NCI-H187 treated with DMSO at 0.1 percent for 48 hours (cell line): Measurements from ENCODE around the gene RRM2.
A peak's percentile ranks its signal among the peaks of the same experiment; 100 is the strongest.

Experiments
- DNase-seq: peaks from one replicate; lab custom pipeline; 2025; lab: John Stamatoyannopoulos, UW

Gene RRM2

DNA sequence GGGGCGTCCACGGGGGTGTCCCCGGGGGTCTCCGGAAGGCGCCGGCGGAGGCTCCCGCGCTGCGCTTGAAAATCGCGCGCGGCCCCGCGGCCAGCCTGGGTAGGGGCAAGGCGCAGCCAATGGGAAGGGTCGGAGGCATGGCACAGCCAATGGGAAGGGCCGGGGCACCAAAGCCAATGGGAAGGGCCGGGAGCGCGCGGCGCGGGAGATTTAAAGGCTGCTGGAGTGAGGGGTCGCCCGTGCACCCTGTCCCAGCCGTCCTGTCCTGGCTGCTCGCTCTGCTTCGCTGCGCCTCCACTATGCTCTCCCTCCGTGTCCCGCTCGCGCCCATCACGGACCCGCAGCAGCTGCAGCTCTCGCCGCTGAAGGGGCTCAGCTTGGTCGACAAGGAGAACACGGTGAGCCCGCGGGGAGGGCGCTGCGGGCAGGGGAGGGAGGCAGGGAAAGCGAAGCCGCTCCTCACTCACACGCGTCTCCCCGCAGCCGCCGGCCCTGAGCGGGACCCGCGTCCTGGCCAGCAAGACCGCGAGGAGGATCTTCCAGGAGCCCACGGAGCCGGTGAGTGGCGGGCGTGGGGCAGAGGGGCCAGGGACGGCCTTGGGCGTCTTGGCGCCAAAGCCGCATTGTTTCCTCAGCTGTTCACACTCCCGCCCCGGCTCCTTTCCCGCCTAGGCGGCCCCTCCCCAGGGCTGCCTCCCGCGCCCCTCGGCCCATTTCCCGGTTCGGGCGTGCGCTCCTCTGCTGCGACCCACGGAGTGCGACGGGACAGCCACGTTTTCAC, at the start of gene RRM2:
RRM2 (plus strand) TSS at position 240 of the 781 bp plus-strand sequence; CDS start at position 300, 60 bp downstream.
- peak; percentile 80 for DNase-seq

GRCh38 chr2:10073706-10074105, 48.8 kb upstream of the RRM2 start:
- DNase-seq, result no peak

DNA sequence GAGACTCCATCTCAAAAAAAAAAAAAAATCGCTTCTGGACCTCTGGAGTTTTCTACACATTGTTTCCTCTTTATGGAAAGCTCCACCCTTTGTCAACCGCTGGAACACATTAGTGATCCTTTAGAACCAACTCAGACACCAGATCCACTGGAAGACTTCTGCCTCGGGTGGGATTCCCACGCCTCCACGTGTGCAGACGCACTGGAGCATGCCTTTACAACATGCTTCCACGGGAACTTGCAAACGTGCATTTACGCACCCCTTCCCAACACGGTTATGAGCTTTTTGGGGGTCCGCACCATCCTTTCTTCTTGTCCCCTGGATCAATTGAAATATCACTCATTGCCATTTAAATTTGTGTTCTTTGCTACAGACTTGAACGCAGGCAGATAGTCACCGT, 47.4 kb upstream of the RRM2 start:
- no peak for DNase-seq

GRCh38 chr2:10075571-10076209, 46.8 kb upstream of the RRM2 start:
- DNase-seq, result no peak

DNA sequence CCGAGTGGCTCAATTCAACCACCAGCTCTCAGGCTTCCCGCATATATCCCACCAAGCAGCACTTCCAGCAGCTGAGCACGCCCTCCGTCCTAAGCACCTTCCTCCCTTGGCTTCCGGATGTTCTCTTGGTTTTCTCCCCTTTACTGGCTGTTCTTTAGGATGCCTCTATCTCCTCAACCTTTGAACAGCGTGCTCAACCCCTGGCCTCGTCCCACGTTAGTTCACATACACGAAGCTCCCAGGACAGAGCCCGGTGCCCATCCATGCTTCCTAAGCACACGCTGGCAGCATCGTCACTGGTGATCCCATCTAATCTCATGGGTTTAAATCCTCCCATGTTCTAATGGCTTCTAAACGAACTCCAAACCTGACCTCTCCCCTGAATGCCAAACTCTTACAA, 46.0 kb upstream of the RRM2 start:
- DNase-seq, result no peak

- no peak for DNase-seq
Measured at GRCh38 chr2:10076988-10077527, 45.5 kb upstream of the RRM2 start.

DNA sequence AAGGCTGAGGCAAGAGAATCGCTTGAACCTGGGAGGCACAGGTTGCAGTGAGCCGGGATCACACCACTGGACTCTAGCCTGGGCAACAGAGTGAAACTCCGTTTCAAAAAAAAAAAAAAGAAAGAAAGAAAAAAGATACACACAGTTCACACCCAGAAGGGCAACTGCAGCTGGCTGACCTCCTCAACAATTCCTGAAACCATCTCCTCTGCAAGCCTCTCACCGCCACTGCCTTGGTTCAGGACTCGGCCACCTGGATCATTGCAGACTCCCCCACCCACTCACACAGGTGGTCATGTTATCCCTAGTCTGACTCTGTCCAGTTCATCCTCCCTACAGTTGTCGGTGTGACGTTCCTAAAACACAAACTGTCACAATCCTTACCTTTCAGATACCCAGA, 44.5 kb upstream of the RRM2 start:
- DNase-seq, result no peak

DNA sequence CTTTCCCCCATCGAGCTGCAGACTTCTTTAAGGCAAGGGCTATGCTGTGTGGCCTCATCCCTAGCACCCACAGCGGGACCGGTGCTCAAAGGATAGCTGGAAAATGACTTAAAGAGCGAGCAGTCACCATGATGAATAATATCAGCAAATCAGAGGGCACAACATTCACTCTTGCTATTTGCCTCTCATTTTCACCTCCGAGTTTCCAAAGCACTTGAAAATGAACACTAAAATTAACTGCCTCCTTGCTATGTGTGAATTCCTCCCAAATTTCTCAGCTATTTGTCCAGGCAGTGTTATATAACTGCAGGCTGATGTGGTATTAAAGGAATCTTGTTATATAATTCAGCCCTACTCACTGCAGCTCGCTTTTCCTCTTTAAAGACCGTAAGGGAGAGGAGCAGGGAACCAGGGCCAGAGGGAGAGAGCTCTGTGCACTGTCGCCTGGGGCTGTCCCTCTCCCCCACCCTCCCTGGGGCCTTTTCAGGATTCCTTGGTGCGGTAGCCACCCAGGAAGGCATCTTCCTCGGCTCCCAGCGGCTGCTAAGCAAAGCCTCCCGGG, 43.8 kb upstream of the RRM2 start:
- DNase-seq, result no peak

DNA sequence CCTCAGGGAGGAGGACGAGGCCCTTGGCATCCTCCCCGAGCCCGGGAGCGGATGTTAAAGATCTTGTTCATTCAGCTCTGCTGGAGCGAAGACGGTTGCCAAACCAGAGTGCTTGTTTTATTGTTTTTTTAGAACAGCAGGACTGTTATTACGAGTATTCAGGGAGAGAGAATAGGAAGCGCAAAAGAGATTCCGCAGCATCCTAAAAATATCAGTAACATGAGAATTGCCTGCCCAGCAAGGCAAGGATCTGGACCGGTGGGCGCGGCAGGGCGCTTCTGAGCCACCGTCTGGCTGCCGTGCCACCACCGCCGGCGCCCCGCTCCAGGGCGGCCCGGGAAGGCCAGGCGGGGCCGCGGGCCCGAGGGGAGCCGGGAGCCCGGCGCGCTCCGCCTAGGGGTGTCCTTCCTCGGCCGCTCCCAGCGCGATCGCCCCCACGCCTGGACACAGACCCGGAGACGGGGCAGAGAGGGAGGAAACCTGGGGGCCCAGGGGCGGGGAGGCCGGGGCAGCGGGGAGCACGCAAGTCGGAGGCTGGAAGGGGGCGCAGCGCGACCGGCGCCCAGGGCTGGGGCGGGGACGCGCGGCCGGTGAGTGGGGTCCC, 43.2 kb upstream of the RRM2 start:
- no peak for DNase-seq

- DNase-seq, result no peak
Measured at GRCh38 chr2:10079870-10080535, 42.5 kb upstream of the RRM2 start, which contains the start of gene CYS1. CYS1 (minus strand) TSS chr2:10080411; CDS start chr2:10080223, 188 bp downstream.

GRCh38 chr2:10080536-10081304, 41.8 kb upstream of the RRM2 start:
- no peak for DNase-seq

DNA sequence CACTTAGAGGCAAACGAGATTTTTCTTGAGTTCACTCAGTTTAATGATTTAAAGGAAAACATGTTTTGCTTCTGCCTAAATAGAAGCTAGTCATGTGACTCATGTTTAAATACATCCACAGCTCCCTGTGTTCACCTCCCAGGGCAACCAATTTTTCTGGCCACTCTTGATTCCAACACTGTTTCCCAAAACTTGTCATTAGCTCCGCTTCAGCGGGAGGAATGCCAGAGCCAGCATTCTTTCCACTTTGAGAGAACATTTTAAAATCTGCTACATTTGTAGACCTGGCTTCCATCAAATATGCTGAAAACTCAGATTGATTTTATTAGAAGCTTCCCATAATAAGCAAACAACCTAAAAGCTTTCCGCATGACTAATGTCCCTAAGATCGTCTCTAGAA, 39.5 kb upstream of the RRM2 start:
- no peak for DNase-seq

DNA sequence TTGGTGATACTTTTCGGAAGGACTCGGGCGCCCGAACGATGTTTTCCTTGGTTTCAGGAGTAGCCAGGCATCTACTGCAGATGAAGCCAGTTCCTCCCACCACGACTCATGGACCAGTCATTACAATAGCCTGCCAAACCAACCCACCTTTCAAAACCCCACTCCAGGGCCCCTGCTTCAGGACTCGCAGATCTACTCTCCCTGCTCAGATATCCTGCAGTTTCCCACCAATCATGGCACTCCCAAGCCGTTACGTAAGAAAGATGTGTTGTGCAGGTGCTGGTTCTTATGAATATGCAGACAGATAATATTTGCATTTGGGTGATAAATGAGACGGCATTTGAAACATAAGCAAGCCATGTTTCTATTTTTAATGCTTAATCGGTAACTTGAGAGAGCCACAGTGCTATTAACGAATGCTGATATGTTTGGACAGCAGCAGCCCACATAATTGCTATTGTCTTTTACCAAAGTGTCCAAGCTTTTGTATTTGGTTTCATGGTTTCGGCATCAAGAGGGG, 38.8 kb upstream of the RRM2 start:
- no peak for DNase-seq

DNA sequence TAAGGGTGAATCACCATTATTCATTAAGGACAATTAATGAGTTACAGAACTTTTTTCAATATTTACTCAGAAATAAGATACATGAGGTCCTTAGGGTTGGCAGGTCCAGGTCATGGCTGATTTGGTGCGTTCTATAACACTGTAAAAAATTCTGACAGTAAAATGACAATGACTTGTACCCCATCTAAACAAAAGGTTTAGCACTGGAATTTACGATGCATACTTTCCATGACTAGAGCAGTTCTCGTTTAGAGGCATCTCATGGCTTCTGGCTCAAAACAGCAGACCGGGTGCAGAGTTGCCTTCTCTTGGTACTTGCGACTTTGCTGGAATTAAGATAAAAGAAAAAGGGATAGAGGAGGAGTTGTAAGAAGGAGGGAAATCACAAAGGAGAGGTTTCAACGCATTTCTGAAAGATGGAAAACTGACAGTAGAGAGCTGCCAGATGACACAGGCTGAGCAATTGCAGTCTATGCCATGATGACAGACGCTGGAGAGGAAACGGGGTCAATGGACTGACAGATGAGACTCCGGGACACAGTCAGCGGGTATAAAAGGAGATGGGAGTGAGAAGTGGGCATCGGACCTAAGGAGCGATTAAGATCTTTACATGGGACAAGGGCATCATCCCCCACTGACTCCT, 38.2 kb upstream of the RRM2 start:
- DNase-seq, result no peak

- no peak for DNase-seq
Measured at GRCh38 chr2:10085043-10085667, 37.4 kb upstream of the RRM2 start.

DNA sequence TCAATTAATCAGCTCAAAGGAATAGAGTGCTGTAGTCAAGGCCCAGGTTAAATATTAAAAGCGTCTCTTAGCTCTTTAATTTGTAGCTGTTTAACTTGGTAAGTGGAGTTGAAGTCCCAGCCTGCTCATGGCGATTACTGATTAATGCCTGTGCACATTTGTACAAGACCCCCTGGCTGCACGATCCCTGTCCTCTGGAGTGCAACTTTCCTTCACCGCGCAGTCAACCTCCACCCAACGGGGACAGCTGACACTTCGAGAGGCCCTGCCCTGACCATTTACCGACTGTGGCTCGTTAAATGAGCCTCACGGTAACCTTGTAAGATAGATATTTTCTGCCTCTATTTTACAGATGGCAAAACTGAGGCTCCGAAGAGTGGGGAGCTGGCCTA, 36.9 kb upstream of the RRM2 start:
- no peak for DNase-seq

GRCh38 chr2:10086950-10087349, 35.6 kb upstream of the RRM2 start:
- DNase-seq, result no peak

DNA sequence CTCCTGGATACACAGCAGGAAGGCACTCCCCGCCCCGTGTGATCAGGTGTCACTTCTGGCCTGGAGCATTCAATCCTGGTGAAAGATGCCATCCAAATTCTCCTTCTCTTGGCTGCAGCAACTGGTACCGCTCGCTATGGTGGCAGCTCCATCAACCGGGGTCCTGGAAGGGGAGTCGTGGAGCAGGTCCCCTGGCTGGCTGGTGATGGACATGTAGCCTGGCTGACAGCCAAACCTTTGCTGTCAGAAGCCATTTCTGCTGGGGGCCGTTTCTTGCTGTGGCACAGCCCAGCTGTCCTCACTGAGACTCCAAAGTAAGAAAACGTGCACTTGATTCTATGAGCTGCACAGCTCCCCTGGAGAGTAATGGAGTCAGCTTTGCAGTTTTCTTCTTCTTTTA, 35.2 kb upstream of the RRM2 start:
- DNase-seq, result no peak

- DNase-seq, result no peak
Measured at GRCh38 chr2:10089565-10090190, 32.9 kb upstream of the RRM2 start.
